Daoy (cell line): ENCODE data around the gene C16orf90. TPM values are rescaled to one million over a fixed set of nuclear protein-coding genes. Genes with fewer than 3 reads are reported as not detected.

Experiments used
- DNase-seq: peaks from one replicate; pipeline ENCODE4 v3.0.0-alpha.2; 2015; ENCODE audit warnings: low read depth
- total RNA-seq: library from RNA; depleted of rRNA; stranded (reverse); fragments of >200 nt; shearing (Covaris generic); gene quantifications from 2 replicates; pipeline ENCODE4 v1.2.3, GENCODE V29; 2014; rRNA removed

The C16orf90 gene
- total RNA-seq, 1 experiment from 2014 or later = not detected

DNA sequence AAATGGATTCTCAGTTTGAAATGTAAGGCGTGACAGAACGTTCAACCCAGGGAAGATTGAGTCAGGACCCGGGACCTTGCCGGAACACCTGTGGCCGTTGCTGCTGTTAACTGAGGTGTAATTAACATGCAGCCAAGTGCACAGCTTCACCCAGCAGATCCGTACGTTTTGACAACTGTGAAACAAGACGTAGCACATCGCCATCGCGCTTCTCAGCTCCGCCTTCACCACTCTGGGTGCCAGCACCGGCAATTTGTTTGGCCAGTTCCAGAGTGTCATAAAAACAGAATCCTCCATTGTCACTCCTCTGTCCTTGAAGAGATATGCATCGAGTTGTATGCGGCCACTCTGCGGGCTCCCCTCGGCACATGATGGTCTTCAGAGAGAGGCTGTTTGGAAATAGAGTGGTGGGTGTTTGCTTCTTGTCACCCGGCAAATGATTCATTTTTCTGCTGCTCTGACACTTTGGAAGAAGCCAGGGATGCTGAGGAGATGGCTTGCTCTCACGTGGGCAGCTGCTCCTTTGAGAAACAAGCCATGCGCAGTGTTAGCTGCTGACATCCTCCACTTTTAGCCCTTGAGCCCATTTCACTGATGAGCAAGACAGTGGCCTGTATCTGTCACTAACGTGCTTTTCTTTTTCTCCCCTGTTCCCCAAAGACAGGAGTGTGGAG is 29.2 kb downstream of the C16orf90 start:
- no peak for DNase-seq

DNA sequence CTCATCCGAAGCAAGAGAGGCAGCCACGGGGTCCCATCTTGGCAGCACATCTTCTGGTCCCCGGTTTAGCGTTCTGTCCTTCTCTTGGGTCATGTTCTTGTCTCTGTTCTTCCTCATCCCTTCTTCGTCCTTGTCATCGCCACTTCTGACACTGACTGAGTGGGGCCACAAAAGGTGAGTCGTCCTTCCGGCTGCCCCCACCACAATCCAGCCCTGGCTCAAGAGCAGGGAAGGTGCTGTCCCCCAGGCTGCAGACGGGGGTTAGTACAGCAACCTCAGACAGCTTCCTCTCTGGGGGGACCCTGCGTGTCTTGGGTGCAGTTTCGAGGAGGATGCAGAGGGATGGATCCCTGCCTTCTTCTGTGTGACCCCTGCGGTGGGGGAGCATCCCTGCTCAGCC is 30.0 kb downstream of the C16orf90 start:
- DNase-seq = no peak

DNA sequence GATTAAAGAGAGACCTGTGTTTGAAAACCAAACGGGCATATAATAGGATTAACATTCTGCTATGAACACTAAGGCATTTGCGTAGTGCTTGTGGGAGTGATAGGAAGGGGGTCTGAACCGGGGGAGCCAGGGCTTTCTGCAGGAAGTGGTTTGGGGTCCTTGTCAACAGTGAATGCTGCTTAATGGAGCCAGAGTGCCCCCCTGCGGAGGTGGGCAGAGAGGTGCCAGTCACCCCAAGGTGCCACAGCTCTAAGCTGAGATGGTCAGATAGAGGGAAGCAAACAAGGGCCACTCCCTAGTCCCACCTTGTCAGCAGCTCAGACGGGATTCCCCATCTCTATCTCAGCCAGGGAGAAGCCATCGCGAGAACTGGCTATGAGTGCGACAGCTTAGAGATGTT is 34.1 kb downstream of the C16orf90 start:
- no peak for DNase-seq

DNA sequence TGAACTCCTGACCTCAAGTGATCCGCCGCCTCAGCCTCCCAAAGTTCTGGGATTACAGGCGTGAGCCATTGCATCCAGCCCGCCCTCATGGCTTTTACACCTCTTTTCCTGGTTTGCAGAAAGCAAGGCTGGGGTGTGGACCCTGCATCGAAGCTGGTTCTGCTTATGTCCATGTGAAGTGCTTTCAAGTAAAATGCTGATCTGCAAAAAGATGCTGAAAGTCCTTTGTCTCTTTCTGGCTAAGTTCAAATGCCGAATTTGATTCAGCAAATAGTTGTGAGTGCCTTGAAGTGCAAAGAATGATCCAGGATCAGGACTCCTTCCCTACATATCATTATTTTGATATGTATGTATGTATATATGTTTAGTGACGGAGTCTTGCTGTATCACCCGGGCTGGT is 34.7 kb downstream of the C16orf90 start:
- DNase-seq = no peak

DNA sequence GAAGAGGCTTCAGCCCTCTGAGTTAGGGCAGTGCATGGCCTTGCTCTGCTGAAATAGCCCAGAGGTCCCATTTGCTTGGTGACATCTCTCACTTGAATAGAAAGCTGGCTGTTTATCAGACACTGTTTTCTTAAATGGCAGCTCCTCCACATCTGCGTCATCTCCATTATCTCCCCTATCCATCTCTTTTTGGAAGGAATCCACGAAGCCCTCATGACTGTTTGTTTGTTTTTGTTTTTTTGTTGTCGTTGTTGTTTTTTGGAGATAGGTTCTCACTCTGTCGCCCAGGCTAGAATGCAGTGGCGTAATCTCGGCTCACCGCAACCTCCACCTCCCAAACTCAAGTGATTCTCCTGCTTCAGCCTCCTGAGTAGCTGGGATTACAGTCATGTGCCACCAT is 35.2 kb downstream of the C16orf90 start:
- no peak for DNase-seq

DNA sequence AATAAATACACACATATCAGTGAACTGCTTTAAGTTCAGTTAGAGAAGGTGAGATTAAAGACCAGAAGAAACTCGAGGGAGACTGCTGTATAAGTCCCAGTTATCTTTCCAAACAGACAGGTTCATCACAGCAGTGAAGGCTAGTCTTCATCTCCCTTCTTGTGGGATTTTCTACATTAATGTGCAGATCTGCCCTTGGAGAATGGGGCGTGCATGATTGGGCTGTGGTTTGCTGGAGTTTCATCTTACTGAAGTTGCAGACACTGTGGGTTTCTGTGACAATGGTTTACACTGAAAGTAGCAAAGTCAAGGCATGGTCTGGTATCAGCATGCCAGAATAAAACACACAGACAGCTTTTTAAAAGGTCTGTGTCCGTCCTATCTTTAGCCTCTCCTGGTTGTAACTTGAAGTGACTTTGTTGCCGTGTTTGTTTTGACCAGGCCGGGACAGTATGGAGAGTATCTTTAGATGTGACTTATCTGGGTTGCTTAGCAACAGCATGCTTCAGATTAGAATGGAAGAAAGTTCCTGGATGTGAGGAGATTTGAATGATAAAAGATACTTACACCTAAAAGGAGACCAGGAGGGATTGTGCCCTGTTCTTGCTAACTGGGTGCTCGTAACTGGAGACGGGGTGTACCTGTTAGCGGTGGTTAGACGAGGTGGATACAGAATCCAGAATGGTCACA is 35.7 kb downstream of the C16orf90 start:
- DNase-seq = no peak

DNA sequence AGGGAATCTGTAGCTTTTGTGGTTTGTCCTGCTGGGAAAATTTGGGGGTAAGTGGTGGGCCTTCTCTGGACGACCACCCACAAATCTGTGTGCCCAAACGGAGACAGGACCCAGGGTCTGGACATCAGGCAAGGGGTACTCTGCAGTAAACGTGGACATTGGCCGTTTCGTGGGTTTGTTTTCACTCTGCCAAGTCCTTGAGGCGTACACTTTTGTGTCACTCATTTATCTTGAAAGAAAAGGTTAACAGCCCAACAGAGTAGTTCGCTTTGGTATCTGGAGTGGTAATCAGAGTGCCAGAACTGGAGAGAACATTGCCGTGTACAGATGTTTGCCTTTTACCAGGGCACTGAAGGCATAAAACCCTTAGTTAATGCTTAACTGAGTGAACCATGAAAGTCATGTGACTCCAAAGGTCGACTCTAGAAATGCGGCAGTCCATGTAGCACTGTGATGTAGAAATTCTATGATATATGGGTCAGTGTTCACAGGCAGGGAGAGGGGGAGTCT is 36.4 kb downstream of the C16orf90 start:
- DNase-seq = no peak

DNA sequence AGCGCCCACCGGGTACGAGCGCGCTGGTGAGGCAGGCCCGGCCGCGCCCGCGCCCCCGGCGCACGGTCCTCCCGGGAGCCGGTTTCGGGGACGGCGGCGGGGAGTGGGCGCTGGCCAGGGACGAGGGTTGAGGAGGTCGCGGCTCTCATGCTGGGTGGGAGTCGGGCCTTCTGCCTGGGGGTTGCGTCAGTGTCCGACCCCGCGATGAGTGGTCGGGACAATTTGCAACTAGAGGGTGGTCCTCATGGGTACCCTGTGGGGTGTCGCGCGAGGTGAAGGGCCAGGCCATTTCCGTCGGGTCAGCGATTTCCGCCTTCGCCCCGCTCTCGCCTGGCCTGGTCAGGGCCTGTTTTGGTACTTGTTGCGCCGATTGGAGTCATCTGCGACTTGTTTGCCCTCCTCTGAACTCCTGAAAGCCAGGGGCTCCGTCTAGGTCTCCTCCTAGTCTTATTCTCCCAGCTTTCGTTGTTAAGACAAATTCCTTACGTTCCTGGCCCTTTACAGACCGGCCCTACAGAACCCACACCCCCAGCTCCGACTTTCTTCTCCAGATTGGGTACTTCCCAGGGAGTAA is 36.9 kb downstream of the C16orf90 start:
- peak; percentile 17 for DNase-seq

DNA sequence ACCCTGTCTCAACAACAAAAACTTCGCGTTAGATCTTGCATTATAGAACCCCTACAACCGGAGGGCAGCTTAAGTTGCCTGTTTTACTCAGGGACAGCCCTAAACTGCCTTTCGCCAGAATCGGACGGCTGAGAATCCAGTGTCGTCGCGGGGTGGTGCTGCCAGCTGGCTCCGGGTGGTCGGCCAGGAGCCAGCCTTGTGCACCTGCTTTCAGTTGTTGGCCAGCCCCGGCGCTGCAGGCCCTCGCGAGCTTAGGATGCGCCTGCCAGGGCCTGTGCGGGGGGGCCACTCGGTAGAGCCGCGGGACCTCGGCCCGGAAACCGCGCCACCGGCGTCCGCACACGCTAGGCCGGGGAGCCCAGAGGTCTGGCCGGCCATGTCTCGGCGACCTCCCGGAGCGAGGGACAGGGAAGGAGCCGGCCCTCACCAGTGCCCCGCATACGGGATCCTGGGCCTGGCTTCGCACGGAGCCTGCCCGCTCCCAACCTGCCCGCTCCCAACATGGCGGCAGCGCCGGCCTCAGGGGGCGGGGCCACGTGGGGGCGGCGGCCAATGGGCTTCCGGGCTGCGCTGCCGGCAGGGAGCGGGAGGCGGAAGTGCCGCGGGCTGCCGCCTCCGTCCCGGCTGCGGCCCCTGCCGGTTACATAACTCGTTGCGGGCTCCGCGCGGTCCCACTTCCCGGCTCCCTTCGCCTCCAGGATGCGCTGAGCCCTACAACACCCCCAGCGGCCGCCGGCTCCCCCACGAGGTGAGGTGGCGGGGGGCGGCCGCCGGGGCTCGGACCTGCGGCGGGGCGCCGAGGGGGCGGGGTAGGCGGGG is 37.6 kb downstream of the C16orf90 start:
- peak; percentile 93 for DNase-seq

DNA sequence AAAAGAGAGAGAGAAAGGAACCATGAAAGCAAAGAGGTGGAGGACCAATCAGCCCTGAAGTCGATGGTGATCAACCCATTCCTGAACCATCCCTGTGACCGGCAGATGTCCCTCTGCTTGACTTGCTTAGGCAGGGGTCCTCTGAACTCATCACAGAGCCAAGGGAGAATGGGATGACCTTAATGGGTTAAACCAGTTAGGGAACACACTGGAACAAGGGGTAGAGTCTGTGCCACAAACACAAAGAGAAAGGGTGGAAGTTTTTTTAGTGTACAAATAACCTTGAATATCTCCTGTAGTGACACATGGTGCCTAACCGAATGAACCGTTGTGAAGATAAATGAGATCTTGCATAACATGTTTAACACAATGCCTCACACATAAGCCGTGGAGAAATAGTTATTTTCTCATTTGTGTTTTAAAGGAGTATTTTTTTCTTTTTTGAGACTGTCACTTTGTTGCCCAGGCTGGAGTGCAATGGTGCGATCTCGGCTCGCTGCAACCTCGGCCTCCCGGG is 40.6 kb downstream of the C16orf90 start:
- DNase-seq = no peak

DNA sequence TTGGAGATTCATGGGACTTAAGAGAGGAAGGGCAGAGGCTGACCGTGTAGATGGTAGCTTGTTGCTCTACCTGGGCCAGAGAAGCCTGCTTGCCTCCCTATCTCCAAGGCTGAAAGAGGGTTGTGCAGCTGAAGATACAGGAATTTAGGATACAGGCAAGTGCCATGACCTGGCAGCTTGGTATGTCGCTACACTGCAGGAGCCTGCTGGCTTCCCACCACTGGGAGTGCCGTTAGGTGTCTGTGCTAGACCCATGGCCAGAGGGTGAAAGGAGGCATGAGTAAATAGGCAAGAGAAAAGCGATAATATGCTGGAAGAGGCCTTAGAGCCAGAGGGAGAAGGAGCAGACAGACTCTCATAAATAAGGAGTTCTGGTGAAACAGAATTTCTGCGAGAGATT is 41.2 kb downstream of the C16orf90 start:
- peak; percentile 21 for DNase-seq

DNA sequence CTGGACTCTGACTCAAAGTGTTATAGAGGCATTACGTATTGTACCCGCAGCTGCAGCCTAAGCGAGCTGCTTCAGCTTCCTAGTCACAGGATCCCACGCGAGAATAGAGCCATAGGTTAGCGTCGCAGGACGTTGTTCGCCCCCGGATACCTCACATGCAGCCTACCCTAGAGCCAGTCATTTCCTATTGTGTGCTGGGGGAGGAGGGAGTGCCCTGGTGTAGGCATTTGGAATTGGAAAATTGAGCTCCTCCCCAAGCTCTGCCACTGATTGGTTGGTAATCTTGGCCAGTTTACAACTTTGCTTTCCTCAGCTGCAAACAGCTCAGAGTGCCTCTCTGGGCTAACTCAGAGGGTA is 51.3 kb downstream of the C16orf90 start:
- DNase-seq = no peak

Other genes starting within 250 kb of the C16orf90 start
- gene MEFV, start 238.9 kb downstream of the C16orf90 start, total RNA-seq = 0.21 and 0.34 TPM in 2 replicates
- 28.8 and 61.1 TPM in 2 replicates for gene ZNF263, start 212.0 kb downstream of the C16orf90 start, total RNA-seq
- 3.5 and 4.1 TPM in 2 replicates for gene TIGD7, start 190.1 kb downstream of the C16orf90 start, total RNA-seq
- 20.6 and 20.7 TPM in 2 replicates for gene ZNF75A, start 190.0 kb downstream of the C16orf90 start, total RNA-seq
- not detected in 2 replicates for gene OR2C1, start 139.6 kb downstream of the C16orf90 start, total RNA-seq
- gene ZSCAN32, start 94.5 kb downstream of the C16orf90 start, total RNA-seq = 7.6 and 14.2 TPM in 2 replicates
- 3.8 and 7.4 TPM in 2 replicates for gene ZNF174, start 94.3 kb downstream of the C16orf90 start, total RNA-seq
- not detected in 2 replicates for gene ZNF597, start 52.0 kb downstream of the C16orf90 start, total RNA-seq
- 0.83 and 2.2 TPM in 2 replicates for gene NAA60, start 51.8 kb downstream of the C16orf90 start, total RNA-seq
- gene CLUAP1, start 5.5 kb upstream of the C16orf90 start, total RNA-seq = 19.2 and 21.9 TPM in 2 replicates
- 0.06 and 0.21 TPM in 2 replicates for gene NLRC3, start 81.9 kb upstream of the C16orf90 start, total RNA-seq
- 2.6 and 3.5 TPM in 2 replicates for gene SLX4, start 116.1 kb upstream of the C16orf90 start, total RNA-seq
- 2.8 and 3.2 TPM in 2 replicates for gene DNASE1, start 159.2 kb upstream of the C16orf90 start, total RNA-seq
- 72.8 and 76.9 TPM in 2 replicates for gene TRAP1, start 222.0 kb upstream of the C16orf90 start, total RNA-seq